ENCODE measurements around the gene AAGAB. TPM values are rescaled to one million over a fixed set of nuclear protein-coding genes. Genes with fewer than 3 reads are reported as not detected.

AAGAB gene
- total and polyA plus RNA-seq, 3 donors from 2014 or later, result 36.4 to 40.4 (median 36.6) TPM

DNA sequence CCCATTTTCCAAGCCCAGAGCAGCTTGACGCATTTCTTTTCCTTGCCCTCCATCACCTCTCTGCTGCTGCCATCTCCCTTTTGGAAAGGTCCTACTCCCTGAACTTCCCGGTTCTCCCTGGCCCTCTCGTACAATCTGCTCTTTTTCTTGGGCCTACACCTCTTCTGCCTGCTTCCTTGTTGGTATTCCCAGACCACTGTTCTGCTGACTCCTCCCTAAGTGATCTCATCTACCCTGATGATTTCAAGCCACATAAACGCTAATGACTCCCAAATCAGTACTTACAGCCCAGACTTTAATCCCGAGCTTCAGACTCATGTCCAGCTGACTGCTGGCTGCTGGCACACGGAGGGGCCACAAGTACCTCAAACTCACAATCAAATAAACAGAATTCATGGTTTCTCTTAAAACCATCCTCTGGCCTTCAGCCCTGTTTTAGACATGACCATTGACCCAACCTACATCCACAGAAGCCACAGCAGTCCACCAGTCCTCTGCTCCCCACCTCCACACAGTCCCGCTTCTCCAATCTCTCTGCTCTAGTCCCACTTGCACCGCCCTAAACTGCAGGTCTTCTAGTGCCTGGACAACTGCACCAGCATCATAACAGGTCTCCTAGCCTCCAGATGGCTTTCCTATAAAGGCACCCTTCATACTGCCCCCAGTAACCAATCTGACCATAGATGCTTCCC, 57.6 kb downstream of the AAGAB start:
- WGBS, 2 donors, result 72 to 80% methylated on average over 8 of the region's 8 CpGs
- Histone ChIP-seq H3K27me3 (no peaks in the 10 kb centered on the region), H3K9me3 (no peaks in the 10 kb centered on the region), H3K4me1 (peaks cover 38% of the 10 kb centered on the region), H3K4me3 (no peak overlapping the region), H3K27ac (peak overlapping the region in 1 of 2 donors; percentile 28), H3K36me3 (ENCODE audit: low read depth, missing control alignments) (no peaks in the 10 kb centered on the region)
- TF ChIP-seq, protein P1, sequence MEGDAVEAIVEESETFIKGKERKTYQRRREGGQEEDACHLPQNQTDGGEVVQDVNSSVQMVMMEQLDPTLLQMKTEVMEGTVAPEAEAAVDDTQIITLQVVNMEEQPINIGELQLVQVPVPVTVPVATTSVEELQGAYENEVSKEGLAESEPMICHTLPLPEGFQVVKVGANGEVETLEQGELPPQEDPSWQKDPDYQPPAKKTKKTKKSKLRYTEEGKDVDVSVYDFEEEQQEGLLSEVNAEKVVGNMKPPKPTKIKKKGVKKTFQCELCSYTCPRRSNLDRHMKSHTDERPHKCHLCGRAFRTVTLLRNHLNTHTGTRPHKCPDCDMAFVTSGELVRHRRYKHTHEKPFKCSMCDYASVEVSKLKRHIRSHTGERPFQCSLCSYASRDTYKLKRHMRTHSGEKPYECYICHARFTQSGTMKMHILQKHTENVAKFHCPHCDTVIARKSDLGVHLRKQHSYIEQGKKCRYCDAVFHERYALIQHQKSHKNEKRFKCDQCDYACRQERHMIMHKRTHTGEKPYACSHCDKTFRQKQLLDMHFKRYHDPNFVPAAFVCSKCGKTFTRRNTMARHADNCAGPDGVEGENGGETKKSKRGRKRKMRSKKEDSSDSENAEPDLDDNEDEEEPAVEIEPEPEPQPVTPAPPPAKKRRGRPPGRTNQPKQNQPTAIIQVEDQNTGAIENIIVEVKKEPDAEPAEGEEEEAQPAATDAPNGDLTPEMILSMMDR (IDR thresholded peaks at IDR 0.05), result no peak
- no peak for TF ChIP-seq POLR2A (IDR thresholded peaks at IDR 0.05)
- DNase-seq, result no peak
- intact Hi-C loops (cut with DNase I; ENCODE audit: low total_unique reads), result no loop called here

GRCh38 chr15:67196222-67196621, 58.2 kb downstream of the AAGAB start:
- intact Hi-C loops (cut with DNase I; ENCODE audit: low total_unique reads), result no loop called here
- 81 to 88% methylated on average over 6 of the region's 6 CpGs for WGBS, 2 donors
- H3K36me3 ChIP-seq (ENCODE audit: low read depth, missing control alignments), result no peaks in the 10 kb centered on the region
- TF ChIP-seq, protein P1 (IDR thresholded peaks at IDR 0.05), result no peak
- TF ChIP-seq POLR2A (IDR thresholded peaks at IDR 0.05), result no peak
- peak overlapping the region in 1 of 2 donors; percentile 28 for H3K27ac ChIP-seq
- H3K9me3 ChIP-seq, result no peaks in the 10 kb centered on the region
- DNase-seq, result no peak
- no peaks in the 10 kb centered on the region for H3K27me3 ChIP-seq
- H3K4me1 ChIP-seq, result peaks cover 32% of the 10 kb centered on the region
- H3K4me3 ChIP-seq, result no peak overlapping the region

DNA sequence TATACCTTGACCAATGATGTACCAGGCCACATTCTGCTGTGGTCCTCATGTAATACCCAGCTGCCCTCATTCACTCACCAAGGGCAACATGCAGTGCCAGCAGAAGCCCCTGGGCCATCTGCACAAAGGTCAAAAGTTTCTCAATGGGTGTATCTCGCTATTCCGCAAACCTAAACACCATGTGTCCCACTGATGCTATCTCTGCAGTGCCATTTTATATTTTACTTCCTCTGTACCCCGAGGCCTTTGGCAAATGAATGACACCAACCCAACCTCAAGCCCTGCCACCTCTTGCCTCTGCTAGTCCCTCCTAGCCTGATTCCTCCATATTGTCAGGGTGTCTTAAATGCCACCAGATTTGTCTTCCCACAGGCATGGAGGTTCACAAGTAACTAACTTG, 59.2 kb downstream of the AAGAB start:
- intact Hi-C loops (cut with DNase I; ENCODE audit: low total_unique reads), result no loop called here
- H3K27ac ChIP-seq, result peak overlapping the region in 1 of 2 donors; percentile 84
- TF ChIP-seq POLR2A (IDR thresholded peaks at IDR 0.05), result no peak
- TF ChIP-seq, protein P1 (IDR thresholded peaks at IDR 0.05), result no peak
- no peak overlapping the region for H3K4me3 ChIP-seq
- no peak for DNase-seq
- H3K36me3 ChIP-seq (ENCODE audit: low read depth, missing control alignments), result no peaks in the 10 kb centered on the region
- peaks cover 30% of the 10 kb centered on the region for H3K4me1 ChIP-seq
- no peaks in the 10 kb centered on the region for H3K27me3 ChIP-seq
- WGBS, 2 donors, result 92 to 100% methylated on average over 3 of the region's 3 CpGs
- H3K9me3 ChIP-seq, result no peaks in the 10 kb centered on the region

DNA sequence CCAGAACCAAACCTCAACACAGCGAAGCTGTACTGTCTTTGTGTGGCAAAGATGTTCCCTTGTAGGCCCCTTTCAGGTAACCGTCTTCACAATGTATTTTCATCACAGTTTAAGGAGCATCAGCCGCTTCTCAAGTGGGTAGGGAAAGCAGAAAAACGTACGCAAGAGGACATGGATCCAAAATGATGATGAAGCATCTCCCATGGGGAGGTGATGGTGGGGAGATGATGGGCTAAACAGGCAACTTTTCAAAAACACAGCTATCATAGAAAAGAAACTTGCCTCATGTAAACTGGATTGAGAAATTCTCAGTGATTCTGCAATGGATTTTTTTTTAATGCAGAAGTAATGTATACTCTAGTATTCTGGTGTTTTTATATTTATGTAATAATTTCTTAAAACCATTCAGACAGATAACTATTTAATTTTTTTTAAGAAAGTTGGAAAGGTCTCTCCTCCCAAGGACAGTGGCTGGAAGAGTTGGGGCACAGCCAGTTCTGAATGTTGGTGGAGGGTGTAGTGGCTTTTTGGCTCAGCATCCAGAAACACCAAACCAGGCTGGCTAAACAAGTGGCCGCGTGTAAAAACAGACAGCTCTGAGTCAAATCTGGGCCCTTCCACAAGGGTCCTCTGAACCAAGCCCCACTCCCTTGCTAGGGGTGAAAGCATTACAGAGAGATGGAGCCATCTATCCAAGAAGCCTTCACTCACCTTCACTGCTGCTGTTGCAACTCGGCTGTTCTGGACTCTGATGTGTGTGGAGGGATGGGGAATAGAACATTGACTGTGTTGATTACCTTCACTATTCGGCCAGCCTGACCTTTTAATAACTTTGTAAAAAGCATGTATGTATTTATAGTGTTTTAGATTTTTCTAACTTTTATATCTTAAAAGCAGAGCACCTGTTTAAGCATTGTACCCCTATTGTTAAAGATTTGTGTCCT, 60.0 kb downstream of the AAGAB start:
- TF ChIP-seq, protein P1 (IDR thresholded peaks at IDR 0.05), result no peak
- TF ChIP-seq POLR2A (IDR thresholded peaks at IDR 0.05), result no peak
- Histone ChIP-seq H3K36me3 (ENCODE audit: low read depth, missing control alignments) (no peaks in the 10 kb centered on the region), H3K27me3 (no peaks in the 10 kb centered on the region), H3K4me3 (no peak overlapping the region), H3K4me1 (peaks cover 30% of the 10 kb centered on the region), H3K9me3 (no peaks in the 10 kb centered on the region), H3K27ac (peak overlapping the region; percentile 29 to 84)
- 46 to 59% methylated on average over 9 of the region's 9 CpGs for WGBS, 2 donors
- intact Hi-C loops (cut with DNase I; ENCODE audit: low total_unique reads), result no loop called here
- peak; percentile 67 for DNase-seq

Data from testis (tissue), 3 donors.